ENCODE results near the gene TAC3. TPM values are rescaled to one million over a fixed set of nuclear protein-coding genes. Genes with fewer than 3 reads are reported as not detected.
A peak's percentile ranks its signal among the peaks of the same experiment; 100 is the strongest.

Gene TAC3
- total RNA-seq, 1 experiment from 2014 or later, result 1.2 TPM

DNA sequence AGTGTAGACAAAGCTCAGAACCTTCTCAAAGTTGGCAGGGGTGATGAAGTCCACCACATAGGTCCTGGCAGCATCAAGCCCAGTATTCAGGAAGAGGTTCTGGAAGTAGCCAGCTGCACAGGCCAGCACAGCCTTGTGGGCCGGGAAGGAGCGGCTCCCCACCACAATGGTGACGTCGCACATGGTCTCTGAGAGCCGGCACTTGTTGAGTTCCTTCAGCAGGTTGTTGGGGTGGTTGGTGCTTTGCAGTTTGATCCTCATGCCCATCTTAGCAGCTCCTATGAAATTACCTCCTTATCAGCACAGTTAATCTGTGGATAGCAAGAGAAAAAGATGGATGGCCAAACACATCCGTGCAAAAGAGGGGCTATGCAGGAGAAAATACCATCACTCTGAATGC is 11.7 kb downstream of the TAC3 start:
- DNase-seq, result no peak
- Histone ChIP-seq H3K27me3 (ENCODE audit: control insufficient read depth, insufficient read depth, low read length) (no peaks in the 10 kb centered on the region), H3K36me3 (replicated peaks; ENCODE audit: control insufficient read depth, insufficient read depth, low read length) (peaks cover 30% of the 10 kb centered on the region), H3K4me3 (ENCODE audit: insufficient read depth, low read depth, low read length) (no peak overlapping the region)

DNA sequence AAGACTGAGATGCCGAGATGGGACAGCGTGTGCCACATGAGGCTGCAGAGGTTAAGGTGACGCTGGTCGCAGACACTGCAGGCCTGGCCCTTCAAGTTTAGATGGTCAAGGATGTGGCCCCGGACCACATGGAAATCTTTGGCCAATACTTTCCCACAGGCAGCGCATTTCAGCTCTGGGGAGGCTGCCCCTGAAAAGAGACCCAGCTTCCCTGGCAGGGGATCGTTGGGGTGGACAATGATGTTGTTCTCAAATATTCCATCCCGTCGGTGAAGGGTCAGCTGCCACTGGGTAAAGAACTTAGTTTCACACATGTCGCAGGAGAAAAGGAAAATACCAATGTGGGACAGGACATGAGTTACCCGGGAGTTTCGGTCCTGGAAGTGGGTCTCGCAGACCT is 12.9 kb downstream of the TAC3 start:
- Histone ChIP-seq H3K4me3 (ENCODE audit: insufficient read depth, low read depth, low read length) (no peak overlapping the region), H3K27me3 (ENCODE audit: control insufficient read depth, insufficient read depth, low read length) (no peaks in the 10 kb centered on the region), H3K36me3 (replicated peaks; ENCODE audit: control insufficient read depth, insufficient read depth, low read length) (peaks cover 30% of the 10 kb centered on the region)
- no peak for DNase-seq

DNA sequence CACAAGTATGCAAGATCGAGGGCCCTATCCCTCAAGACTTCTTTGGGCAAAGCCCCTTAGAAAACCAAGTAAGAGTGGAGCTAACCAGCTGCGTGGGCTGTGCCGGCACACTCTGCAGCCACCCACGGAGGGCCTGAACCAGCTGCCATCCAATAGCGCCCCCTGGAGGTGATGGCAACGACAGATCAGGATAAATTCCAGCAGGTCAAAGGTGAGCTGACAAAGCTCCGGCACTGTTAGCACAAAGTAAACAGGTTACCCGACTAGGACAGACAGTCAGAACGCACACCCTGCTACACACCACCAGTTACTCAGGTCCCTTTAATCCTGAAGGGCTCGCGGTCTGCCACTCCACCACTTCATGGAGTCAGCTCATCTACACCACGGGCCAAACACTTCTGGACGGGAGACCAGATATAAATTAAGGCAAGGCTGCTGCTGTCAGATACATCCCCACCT is 14.9 kb downstream of the TAC3 start:
- Histone ChIP-seq H3K4me3 (ENCODE audit: insufficient read depth, low read depth, low read length) (no peak overlapping the region), H3K36me3 (replicated peaks; ENCODE audit: control insufficient read depth, insufficient read depth, low read length) (peaks cover 32% of the 10 kb centered on the region), H3K27me3 (ENCODE audit: control insufficient read depth, insufficient read depth, low read length) (no peaks in the 10 kb centered on the region)
- peak; percentile 91 for DNase-seq

DNA sequence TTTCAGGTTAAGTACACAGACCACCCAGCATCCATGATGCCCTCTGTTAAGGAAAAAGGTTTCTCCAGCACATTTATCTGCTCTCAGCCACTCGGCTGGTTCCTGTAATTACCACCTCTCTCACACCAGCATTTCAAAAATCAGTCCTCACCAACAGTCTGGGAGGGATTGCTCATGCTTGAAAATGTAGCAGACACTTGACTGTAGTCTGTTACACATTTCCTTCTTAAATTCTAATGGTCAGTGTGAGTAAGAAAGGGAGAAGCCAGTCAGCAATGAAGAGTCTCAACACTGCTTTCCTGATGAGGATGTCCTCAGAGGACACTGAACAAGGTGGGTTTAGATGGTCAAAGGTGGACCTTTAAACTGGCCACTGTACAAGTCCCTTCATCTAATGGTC is 15.9 kb downstream of the TAC3 start:
- H3K36me3 ChIP-seq (replicated peaks; ENCODE audit: control insufficient read depth, insufficient read depth, low read length), result peaks cover 32% of the 10 kb centered on the region
- DNase-seq, result no peak
- no peaks in the 10 kb centered on the region for H3K27me3 ChIP-seq (ENCODE audit: control insufficient read depth, insufficient read depth, low read length)
- no peak overlapping the region for H3K4me3 ChIP-seq (ENCODE audit: insufficient read depth, low read depth, low read length)

DNA sequence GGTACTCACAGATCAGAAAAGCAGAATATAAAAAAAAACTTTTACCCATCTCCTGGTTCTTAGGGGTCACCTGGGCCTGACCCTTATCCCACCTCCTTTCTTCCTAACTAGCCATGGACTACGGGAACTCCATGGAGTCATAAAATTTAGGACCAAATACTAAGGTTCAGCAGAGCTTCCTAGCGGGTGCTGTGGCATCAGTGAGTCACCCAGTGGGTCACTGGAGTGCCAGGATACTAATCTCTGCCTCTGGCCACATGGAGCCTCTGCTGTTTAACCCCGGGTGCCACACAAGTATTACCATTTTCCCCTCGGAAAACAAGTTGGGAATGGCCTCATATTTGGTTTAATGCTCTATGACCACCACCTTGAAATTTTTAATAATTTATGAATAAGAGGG is 16.9 kb downstream of the TAC3 start:
- Histone ChIP-seq H3K4me3 (ENCODE audit: insufficient read depth, low read depth, low read length) (no peak overlapping the region), H3K36me3 (replicated peaks; ENCODE audit: control insufficient read depth, insufficient read depth, low read length) (peaks cover 30% of the 10 kb centered on the region), H3K27me3 (ENCODE audit: control insufficient read depth, insufficient read depth, low read length) (no peaks in the 10 kb centered on the region)
- no peak for DNase-seq

DNA sequence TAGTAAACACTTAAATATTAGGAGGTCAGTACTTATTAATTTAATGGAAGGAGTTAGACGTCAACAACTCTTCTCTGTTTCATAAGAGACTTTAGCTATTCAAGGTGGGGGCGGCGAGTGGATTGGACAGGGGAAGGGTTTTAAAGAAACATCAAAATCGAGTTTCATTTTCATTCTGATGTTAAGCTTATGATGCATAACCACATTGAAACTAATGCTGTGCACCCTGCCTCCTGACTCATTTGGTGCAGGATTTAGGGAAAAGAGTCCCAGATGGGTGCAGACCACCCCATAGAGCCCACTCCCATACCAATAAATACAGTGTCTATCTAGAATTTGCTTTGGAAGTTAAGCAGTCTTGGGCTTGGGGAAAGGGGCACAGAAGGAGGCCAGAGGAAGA is 17.3 kb downstream of the TAC3 start:
- no peaks in the 10 kb centered on the region for H3K27me3 ChIP-seq (ENCODE audit: control insufficient read depth, insufficient read depth, low read length)
- peaks cover 26% of the 10 kb centered on the region for H3K36me3 ChIP-seq (replicated peaks; ENCODE audit: control insufficient read depth, insufficient read depth, low read length)
- H3K4me3 ChIP-seq (ENCODE audit: insufficient read depth, low read depth, low read length), result no peak overlapping the region
- DNase-seq, result no peak

DNA sequence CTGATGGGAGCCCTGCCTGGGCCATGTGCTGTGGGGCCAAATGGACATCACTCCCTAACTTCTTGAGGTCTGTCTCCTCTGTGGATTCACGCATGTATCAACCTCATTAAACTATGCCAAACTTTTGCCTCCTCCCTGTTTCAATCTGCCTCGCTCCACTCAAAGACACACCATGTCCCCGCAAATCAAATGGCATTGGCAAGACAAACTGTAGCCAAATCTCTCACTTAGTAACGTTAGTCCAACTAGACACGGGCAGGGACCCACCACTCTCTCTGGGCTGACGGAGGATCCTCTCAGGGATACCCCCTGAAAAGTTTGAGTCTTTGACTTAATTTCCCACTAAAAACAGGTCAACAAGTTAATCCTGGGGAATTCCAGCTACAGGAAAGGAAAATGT is 18.0 kb downstream of the TAC3 start:
- no peak for DNase-seq
- H3K36me3 ChIP-seq (replicated peaks; ENCODE audit: control insufficient read depth, insufficient read depth, low read length), result peaks cover 20% of the 10 kb centered on the region
- H3K27me3 ChIP-seq (ENCODE audit: control insufficient read depth, insufficient read depth, low read length), result no peaks in the 10 kb centered on the region
- no peak overlapping the region for H3K4me3 ChIP-seq (ENCODE audit: insufficient read depth, low read depth, low read length)

DNA sequence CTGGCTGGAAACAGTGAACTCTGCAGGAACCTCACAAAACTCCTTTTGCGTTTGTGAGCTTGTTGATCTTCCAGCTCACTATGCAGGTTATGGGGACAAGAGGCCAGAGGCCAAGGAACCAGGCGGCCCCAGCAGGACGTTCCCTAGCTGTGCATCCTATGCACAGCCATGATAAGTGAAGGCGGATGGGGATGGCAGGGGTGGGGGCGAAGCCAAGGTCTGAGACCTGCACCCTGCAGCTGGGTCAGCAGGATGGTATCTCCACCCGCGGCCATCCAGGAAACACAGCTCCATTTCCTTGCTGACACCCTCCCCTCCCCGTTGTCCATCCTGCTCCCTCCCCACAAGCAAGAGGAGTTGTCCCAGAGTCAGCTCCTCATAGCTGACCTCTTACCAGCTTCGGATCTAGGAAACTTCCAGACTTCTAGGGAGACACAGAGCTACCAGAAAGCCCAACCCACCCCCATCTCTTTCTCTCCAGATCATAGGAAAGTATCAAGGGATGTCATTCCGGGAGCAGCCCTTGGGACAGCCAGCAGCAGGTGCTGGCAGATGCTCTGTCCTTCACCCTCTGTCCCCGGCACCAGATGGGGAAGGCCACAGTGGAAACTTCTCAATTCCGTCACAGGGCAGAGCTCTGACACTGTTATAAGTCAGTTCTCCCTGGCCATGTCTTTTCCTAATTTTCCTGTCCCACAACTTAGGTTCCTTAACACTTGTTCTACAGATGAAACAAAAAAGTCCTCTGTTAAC is 19.4 kb downstream of the TAC3 start:
- no peaks in the 10 kb centered on the region for H3K27me3 ChIP-seq (ENCODE audit: control insufficient read depth, insufficient read depth, low read length)
- H3K36me3 ChIP-seq (replicated peaks; ENCODE audit: control insufficient read depth, insufficient read depth, low read length), result peaks cover 8% of the 10 kb centered on the region
- H3K4me3 ChIP-seq (ENCODE audit: insufficient read depth, low read depth, low read length), result no peak overlapping the region
- no peak for DNase-seq

DNA sequence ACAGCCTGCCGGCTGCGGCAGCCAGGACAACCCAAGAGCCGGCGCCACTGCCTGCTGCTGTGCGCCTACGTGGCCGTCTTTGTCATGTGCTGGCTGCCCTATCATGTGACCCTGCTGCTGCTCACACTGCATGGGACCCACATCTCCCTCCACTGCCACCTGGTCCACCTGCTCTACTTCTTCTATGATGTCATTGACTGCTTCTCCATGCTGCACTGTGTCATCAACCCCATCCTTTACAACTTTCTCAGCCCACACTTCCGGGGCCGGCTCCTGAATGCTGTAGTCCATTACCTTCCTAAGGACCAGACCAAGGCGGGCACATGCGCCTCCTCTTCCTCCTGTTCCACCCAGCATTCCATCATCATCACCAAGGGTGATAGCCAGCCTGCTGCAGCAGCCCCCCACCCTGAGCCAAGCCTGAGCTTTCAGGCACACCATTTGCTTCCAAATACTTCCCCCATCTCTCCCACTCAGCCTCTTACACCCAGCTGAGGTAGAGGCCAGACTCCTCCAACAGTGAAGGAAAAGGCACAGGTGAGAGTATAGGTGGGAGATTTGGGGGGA is 20.3 kb downstream of the TAC3 start:
- H3K36me3 ChIP-seq (replicated peaks; ENCODE audit: control insufficient read depth, insufficient read depth, low read length), result peaks cover 6% of the 10 kb centered on the region
- H3K4me3 ChIP-seq (ENCODE audit: insufficient read depth, low read depth, low read length), result no peak overlapping the region
- H3K27me3 ChIP-seq (ENCODE audit: control insufficient read depth, insufficient read depth, low read length), result no peaks in the 10 kb centered on the region
- DNase-seq, result no peak

DNA sequence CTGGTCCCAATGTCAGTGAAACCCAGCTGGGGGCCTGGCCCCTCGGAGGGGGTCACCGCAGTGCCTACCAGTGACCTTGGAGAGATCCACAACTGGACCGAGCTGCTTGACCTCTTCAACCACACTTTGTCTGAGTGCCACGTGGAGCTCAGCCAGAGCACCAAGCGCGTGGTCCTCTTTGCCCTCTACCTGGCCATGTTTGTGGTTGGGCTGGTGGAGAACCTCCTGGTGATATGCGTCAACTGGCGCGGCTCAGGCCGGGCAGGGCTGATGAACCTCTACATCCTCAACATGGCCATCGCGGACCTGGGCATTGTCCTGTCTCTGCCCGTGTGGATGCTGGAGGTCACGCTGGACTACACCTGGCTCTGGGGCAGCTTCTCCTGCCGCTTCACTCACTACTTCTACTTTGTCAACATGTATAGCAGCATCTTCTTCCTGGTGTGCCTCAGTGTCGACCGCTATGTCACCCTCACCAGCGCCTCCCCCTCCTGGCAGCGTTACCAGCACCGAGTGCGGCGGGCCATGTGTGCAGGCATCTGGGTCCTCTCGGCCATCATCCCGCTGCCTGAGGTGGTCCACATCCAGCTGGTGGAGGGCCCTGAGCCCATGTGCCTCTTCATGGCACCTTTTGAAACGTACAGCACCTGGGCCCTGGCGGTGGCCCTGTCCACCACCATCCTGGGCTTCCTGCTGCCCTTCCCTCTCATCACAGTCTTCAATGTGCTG is 21.0 kb downstream of the TAC3 start:
- DNase-seq, result no peak
- Histone ChIP-seq H3K36me3 (replicated peaks; ENCODE audit: control insufficient read depth, insufficient read depth, low read length) (peaks cover 3% of the 10 kb centered on the region), H3K27me3 (ENCODE audit: control insufficient read depth, insufficient read depth, low read length) (no peaks in the 10 kb centered on the region), H3K4me3 (ENCODE audit: insufficient read depth, low read depth, low read length) (no peak overlapping the region)

DNA sequence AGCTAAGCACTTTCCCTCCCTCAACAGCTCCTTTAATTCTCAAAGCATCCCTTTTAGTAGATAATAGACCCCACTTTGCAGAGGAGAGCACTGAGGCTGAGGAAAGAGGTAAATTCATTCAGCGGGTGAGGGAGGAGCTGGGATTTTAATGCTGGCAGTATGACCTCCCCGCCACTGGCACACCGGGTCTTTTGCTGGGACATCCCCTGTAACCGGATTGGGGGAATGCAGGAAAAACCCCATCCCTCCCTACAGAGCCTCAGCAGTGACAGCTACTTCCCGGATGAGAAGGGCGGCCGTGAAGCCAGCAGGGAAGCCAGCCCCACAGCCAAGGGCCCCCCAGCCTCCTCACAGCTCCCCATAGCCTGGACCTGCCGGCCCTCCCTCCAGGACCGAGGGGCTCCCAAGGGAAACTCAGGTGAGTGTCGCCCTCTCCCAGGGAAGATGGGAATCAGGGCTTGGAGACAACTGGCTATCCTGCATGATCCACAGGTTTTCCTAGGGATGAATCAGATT is 22.0 kb downstream of the TAC3 start:
- H3K27me3 ChIP-seq (ENCODE audit: control insufficient read depth, insufficient read depth, low read length), result no peaks in the 10 kb centered on the region
- DNase-seq, result peak; percentile 67

DNA sequence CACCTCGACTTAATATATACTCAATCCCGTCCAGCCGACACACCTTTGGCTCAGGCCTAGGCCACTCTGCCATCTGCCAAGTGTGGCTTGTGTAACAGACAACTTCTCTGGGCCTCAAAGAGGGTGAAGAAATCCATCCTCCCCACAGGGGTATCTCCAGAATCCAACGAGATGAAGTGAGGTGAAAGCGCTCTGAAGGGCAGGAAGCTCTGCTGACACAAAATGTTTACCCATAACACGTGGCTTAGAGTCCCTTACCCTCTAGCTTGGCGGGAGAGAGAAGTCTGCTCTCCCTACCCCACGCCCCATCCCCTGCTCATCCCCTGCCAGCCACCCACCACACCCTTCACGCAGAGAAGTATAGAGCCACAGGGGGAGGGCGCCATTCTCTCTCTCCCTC is 23.0 kb downstream of the TAC3 start:
- no peak overlapping the region for H3K4me3 ChIP-seq (ENCODE audit: insufficient read depth, low read depth, low read length)
- H3K36me3 ChIP-seq (replicated peaks; ENCODE audit: control insufficient read depth, insufficient read depth, low read length), result peaks cover 1% of the 10 kb centered on the region
- no peaks in the 10 kb centered on the region for H3K27me3 ChIP-seq (ENCODE audit: control insufficient read depth, insufficient read depth, low read length)
- DNase-seq, result peak; percentile 49

More for the DNA sequence above, 22.0 kb downstream of the TAC3 start:
- peaks cover 1% of the 10 kb centered on the region for H3K36me3 ChIP-seq (replicated peaks; ENCODE audit: control insufficient read depth, insufficient read depth, low read length)
- H3K4me3 ChIP-seq (ENCODE audit: insufficient read depth, low read depth, low read length), result no peak overlapping the region

DNA sequence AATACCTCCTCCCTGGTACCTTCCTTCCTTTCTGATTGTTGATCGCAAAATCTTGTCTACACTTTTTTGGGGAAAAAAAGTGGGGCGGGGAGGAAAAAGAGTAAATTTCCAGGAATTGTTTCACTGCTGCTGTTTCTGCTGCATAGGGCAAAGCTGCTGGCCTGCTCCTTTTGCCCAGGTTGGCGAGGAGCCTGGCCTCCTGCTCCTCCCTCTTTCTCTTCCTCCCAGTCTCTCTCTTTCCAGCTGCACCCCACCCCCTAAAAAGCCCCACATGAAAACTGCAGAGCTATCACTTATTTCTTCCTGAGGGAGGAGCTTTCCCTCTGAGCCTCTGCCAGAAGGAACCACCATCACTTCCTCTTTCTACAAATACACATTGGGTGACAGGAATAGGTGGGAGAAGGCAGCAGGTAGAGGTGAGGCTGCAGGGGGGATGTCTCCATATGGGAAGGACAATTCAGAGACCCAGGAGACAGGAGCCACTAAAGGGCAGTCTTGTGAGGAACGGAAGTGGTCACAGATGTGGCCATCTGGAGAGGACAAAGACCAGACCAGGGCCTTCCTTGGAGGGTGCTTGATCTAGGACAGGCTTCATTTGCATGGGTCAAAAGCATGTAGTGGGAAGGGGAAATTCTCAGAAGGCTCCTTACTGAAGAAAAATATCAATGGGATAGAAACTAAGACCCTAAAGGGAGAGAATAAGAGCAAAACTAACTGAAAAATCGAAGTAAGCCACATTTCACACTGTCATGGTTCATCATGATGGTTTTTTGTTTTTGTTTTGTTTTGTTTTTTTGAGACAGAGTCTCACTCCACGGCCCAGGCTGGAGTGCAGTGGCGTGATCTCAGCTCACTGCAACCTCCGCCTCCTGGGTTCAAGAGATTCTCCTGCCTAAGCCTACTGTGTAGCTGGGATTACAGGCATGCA is 24.7 kb downstream of the TAC3 start:
- Histone ChIP-seq H3K27me3 (ENCODE audit: control insufficient read depth, insufficient read depth, low read length) (no peaks in the 10 kb centered on the region), H3K36me3 (replicated peaks; ENCODE audit: control insufficient read depth, insufficient read depth, low read length) (no peaks in the 10 kb centered on the region; the same call in 1 of the 2 replicates), H3K4me3 (ENCODE audit: insufficient read depth, low read depth, low read length) (no peak overlapping the region)
- no peak for DNase-seq

Measured in H7 (cell line).